Fibroblast of lung (primary cell): ENCODE measurements around the gene TMEM33. TPM values are rescaled to one million over a fixed set of nuclear protein-coding genes. Genes with fewer than 3 reads are reported as not detected.
"Not testable (repeated sequence)": the region's sequence is repeated elsewhere in the genome, so short reads cannot be mapped to it uniquely, and the experiment has no call there.

ENCODE experiments used
- DNase-seq, 2 donors: peaks; one replicate each; pipeline versions ENCODE4 v3.0.0 to v3.0.0-alpha.2; 2010; ENCODE audit warnings: low read depth in 2 of 2
- H2AFZ ChIP-seq: 2 replicates; pipeline ENCODE4 v1.5.1; 2012; ENCODE audit warnings: low read length, control low read depth, inconsistent platforms
- H3K27ac ChIP-seq: 2 replicates; pipeline ENCODE4 v1.5.1; 2011; ENCODE audit warnings: low read length, control low read depth; ENCODE audit not compliant: insufficient read depth
- H3K27me3 ChIP-seq: 2 replicates; pipeline ENCODE4 v1.5.1; 2011; ENCODE audit warnings: mild to moderate bottlenecking, low read length; ENCODE audit not compliant: control insufficient read depth, insufficient read depth
- H3K36me3 ChIP-seq: 2 replicates; pipeline ENCODE4 v1.5.1; 2011; ENCODE audit warnings: low read length; ENCODE audit not compliant: control insufficient read depth, insufficient read depth
- H3K4me1 ChIP-seq: 2 replicates; pipeline ENCODE4 v1.5.1; 2011; ENCODE audit warnings: low read length; ENCODE audit not compliant: control insufficient read depth, insufficient read depth; ENCODE audit errors: extremely low read depth
- H3K4me2 ChIP-seq: 2 replicates; pipeline ENCODE4 v1.5.1; 2011; ENCODE audit warnings: low read length, control low read depth; ENCODE audit not compliant: insufficient read depth; ENCODE audit errors: extremely low read depth
- H3K4me3 ChIP-seq, 4 experiments: fragments of 200-600 bp in 1 of 4; sonication (generic) in 1 of 4; replicated peaks in 1 of 4; 2 replicates each; pipeline ENCODE4 v1.5.1; 2011 to 2016; ENCODE audit warnings: low read length in 4 of 4, low read depth in 3 of 4, mild to moderate bottlenecking in 3 of 4, control low read depth in 2 of 4, inconsistent platforms in 1 of 4, mixed read lengths in 1 of 4; ENCODE audit not compliant: insufficient read depth in 1 of 4; ENCODE audit errors: control extremely low read depth in 1 of 4
- H3K79me2 ChIP-seq: 2 replicates; pipeline ENCODE4 v1.5.1; 2012; ENCODE audit warnings: mild to moderate bottlenecking, low read length, inconsistent platforms; ENCODE audit not compliant: control insufficient read depth, insufficient read depth
- H3K9ac ChIP-seq: 2 replicates; pipeline ENCODE4 v1.5.1; 2011; ENCODE audit warnings: mild to moderate bottlenecking, low read length, control low read depth; ENCODE audit not compliant: insufficient read depth
- H3K9me3 ChIP-seq: 2 replicates; pipeline ENCODE4 v1.5.1; 2012; ENCODE audit warnings: low read depth, low read length; ENCODE audit not compliant: control insufficient read depth, insufficient read depth
- H4K20me1 ChIP-seq: 2 replicates; pipeline ENCODE4 v1.5.1; 2011; ENCODE audit warnings: low read length; ENCODE audit not compliant: control insufficient read depth, insufficient read depth; ENCODE audit errors: extremely low read depth
- CTCF ChIP-seq, 2 donors: IDR thresholded peaks in 1 of 2; conservative IDR thresholded peaks in 1 of 2; 1 replicate in 1 of 2; 2 replicates in 1 of 2; pipeline ENCODE4 v1.5.1; 2011 to 2012; ENCODE audit warnings: low read length in 2 of 2, control low read depth in 1 of 2, inconsistent platforms in 1 of 2, low read depth in 1 of 2, mild to moderate bottlenecking in 1 of 2
- EZH2 ChIP-seq: IDR thresholded peaks from 2 replicates; pipeline ENCODE4 v1.5.1; 2012; ENCODE audit warnings: low read length, control low read depth, mild to moderate bottlenecking; ENCODE audit errors: missing control alignments
- polyA plus RNA-seq, 2 donors: library from polyadenylated mRNA; depleted of rRNA in 1 of 2; stranded (reverse) in 1 of 2; unstranded in 1 of 2; fragments of >200 nt; gene quantifications; 2 replicates each; pipeline ENCODE4 v1.2.1, GENCODE V29; 2011 to 2012; ENCODE audit warnings: missing spikeins in 1 of 2
- total RNA-seq: library from RNA; depleted of rRNA; stranded (reverse); fragments of >200 nt; gene quantifications from 2 replicates; pipeline ENCODE4 v1.2.1, GENCODE V29; 2014

The TMEM33 gene
- total and polyA plus RNA-seq, 2 donors (not counting 1 experiment from before 2014, with no cell fraction given), result 39.0 to 39.3 TPM

GRCh38 chr4:41912546-41912945 is 22.7 kb upstream of the TMEM33 start:
- H3K4me3 ChIP-seq, result no peak overlapping the region
- H3K9me3 ChIP-seq, result no peaks in the 10 kb centered on the region
- H3K27me3 ChIP-seq, result no peaks in the 10 kb centered on the region
- no peak overlapping the region for H3K9ac ChIP-seq
- no peak overlapping the region for H3K4me2 ChIP-seq
- H3K36me3 ChIP-seq, result no peaks in the 10 kb centered on the region
- no peak for DNase-seq
- no peak overlapping the region for H2AFZ ChIP-seq
- no peak overlapping the region for H3K27ac ChIP-seq
- no peaks in the 10 kb centered on the region for H3K4me1 ChIP-seq
- H3K79me2 ChIP-seq, result no peaks in the 10 kb centered on the region
- no peak for TF ChIP-seq CTCF (conservative IDR thresholded peaks at IDR 0.05 in 1 of 2, IDR thresholded peaks at IDR 0.05 in 1 of 2; ENCODE audit: low read depth in 1 of 2, low read length in 2 of 2)
- TF ChIP-seq EZH2, result no peak
- H4K20me1 ChIP-seq, result no peaks in the 10 kb centered on the region

GRCh38 chr4:41913509-41913908 is 21.7 kb upstream of the TMEM33 start:
- Histone ChIP-seq H3K27ac (no peak overlapping the region), H3K27me3 (no peaks in the 10 kb centered on the region), H2AFZ (peak overlapping the region; percentile 39), H3K4me2 (no peak overlapping the region), H3K9me3 (no peaks in the 10 kb centered on the region), H3K9ac (no peak overlapping the region), H3K79me2 (no peaks in the 10 kb centered on the region), H4K20me1 (no peaks in the 10 kb centered on the region), H3K4me3 (no peak overlapping the region), H3K4me1 (no peaks in the 10 kb centered on the region), H3K36me3 (no peaks in the 10 kb centered on the region)
- TF ChIP-seq EZH2, result no peak
- no peak for TF ChIP-seq CTCF (conservative IDR thresholded peaks at IDR 0.05 in 1 of 2, IDR thresholded peaks at IDR 0.05 in 1 of 2; ENCODE audit: low read depth in 1 of 2, low read length in 2 of 2)
- no peak for DNase-seq

GRCh38 chr4:41918278-41918677 is 17.0 kb upstream of the TMEM33 start:
- Histone ChIP-seq H3K4me2 (no peak overlapping the region), H2AFZ (no peak overlapping the region), H3K27ac (no peak overlapping the region), H3K9ac (no peak overlapping the region), H3K36me3 (no peaks in the 10 kb centered on the region), H4K20me1 (no peaks in the 10 kb centered on the region), H3K4me3 (no peak overlapping the region), H3K27me3 (no peaks in the 10 kb centered on the region), H3K9me3 (no peaks in the 10 kb centered on the region), H3K79me2 (no peaks in the 10 kb centered on the region), H3K4me1 (no peaks in the 10 kb centered on the region)
- no peak for DNase-seq
- no peak for TF ChIP-seq EZH2
- TF ChIP-seq CTCF (conservative IDR thresholded peaks at IDR 0.05 in 1 of 2, IDR thresholded peaks at IDR 0.05 in 1 of 2; ENCODE audit: low read depth in 1 of 2, low read length in 2 of 2), result no peak

- not testable (repeated sequence) for H3K4me2 ChIP-seq, H3K4me3 ChIP-seq
Measured at GRCh38 chr4:41920416-41920815, 14.8 kb upstream of the TMEM33 start.

More at GRCh38 chr4:41920416-41920815, 14.8 kb upstream of the TMEM33 start:
- H3K9ac ChIP-seq, H4K20me1 ChIP-seq, H3K9me3 ChIP-seq, H2AFZ ChIP-seq, DNase-seq, H3K4me1 ChIP-seq, H3K79me2 ChIP-seq, H3K27ac ChIP-seq, H3K27me3 ChIP-seq, H3K36me3 ChIP-seq: not testable (repeated sequence)
